Suprapubic skin (tissue), 3 donors: ENCODE data around the gene BMPR1B.

Experiments used
- EP300 ChIP-seq: sonication (generic); formaldehyde crosslinking; IDR thresholded peaks from one replicate; pipeline ENCODE4 v1.6.1; 2017; ENCODE audit warnings: antibody characterized with exemption
- POLR2A ChIP-seq, 2 donors: fragments of 450-650 bp; IDR thresholded peaks; one replicate each; pipeline ENCODE4 v1.6.1; 2017; ENCODE audit warnings: antibody characterized with exemption in 2 of 2, mild to moderate bottlenecking in 2 of 2, moderate library complexity in 2 of 2
- TF ChIP-seq, protein P1 (sequence below), 2 donors: fragments of 200-600 bp in 1 of 2; fragments of 450-650 bp in 1 of 2; sonication (generic) in 1 of 2; IDR thresholded peaks; one replicate each; pipeline ENCODE4 v1.5.1; 2016 to 2019; ENCODE audit warnings: antibody characterized with exemption in 2 of 2, mild to moderate bottlenecking in 1 of 2, moderate library complexity in 1 of 2

DNA sequence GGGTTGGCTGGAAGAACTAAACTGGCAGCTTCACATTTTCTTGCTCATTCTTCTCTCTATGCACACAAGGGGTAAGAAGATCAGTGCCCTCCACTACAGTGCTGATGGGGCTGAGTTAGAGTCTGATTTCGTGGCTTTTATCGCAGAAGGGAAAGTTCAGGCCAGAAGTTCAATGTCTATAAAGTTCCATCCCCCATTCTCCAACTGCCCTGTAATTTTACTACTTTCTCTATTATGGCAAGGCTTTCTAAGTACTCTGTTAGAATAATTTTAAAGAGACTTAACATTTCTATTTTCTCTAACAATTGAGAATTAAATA is 293.9 kb downstream of the BMPR1B start:
- TF ChIP-seq, protein P1, sequence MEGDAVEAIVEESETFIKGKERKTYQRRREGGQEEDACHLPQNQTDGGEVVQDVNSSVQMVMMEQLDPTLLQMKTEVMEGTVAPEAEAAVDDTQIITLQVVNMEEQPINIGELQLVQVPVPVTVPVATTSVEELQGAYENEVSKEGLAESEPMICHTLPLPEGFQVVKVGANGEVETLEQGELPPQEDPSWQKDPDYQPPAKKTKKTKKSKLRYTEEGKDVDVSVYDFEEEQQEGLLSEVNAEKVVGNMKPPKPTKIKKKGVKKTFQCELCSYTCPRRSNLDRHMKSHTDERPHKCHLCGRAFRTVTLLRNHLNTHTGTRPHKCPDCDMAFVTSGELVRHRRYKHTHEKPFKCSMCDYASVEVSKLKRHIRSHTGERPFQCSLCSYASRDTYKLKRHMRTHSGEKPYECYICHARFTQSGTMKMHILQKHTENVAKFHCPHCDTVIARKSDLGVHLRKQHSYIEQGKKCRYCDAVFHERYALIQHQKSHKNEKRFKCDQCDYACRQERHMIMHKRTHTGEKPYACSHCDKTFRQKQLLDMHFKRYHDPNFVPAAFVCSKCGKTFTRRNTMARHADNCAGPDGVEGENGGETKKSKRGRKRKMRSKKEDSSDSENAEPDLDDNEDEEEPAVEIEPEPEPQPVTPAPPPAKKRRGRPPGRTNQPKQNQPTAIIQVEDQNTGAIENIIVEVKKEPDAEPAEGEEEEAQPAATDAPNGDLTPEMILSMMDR (IDR thresholded peaks at IDR 0.05): no peak
- TF ChIP-seq POLR2A (IDR thresholded peaks at IDR 0.05) (no peak), EP300 (no peak)
